Keratinocyte (primary cell): Measurements from ENCODE around the gene EXOC3. TPM values are rescaled to one million over a fixed set of nuclear protein-coding genes. Genes with fewer than 3 reads are reported as not detected.

ENCODE experiments used
- DNase-seq: peaks from one replicate; pipeline ENCODE4 v3.0.0-alpha.2; 2011; ENCODE audit warnings: low read depth, missing footprints, low spot score
- FAIRE-seq: peaks from 2 replicates; lab custom pipeline; 2011; peaks lifted over from hg19 to GRCh38; lab: Jason Lieb, UNC
- H2AFZ ChIP-seq: 2 replicates; pipeline ENCODE4 v1.6.0; 2012; ENCODE audit warnings: low read length, control low read depth, inconsistent platforms; ENCODE audit not compliant: control insufficient read depth
- H3K27ac ChIP-seq: 2 replicates; pipeline ENCODE4 v1.5.1; 2011; ENCODE audit warnings: low read length; ENCODE audit not compliant: control insufficient read depth, insufficient read depth
- H3K27me3 ChIP-seq: 3 replicates; pipeline ENCODE4 v1.6.0; 2011; ENCODE audit warnings: low read length; ENCODE audit not compliant: control insufficient read depth, insufficient read depth; ENCODE audit errors: extremely low read depth
- H3K36me3 ChIP-seq, 2 experiments: 2 replicates in 1 of 2; 3 replicates in 1 of 2; pipeline ENCODE4 v1.5.1; 2011; ENCODE audit warnings: low read length in 2 of 2, mild to moderate bottlenecking in 1 of 2; ENCODE audit not compliant: control insufficient read depth in 2 of 2, insufficient read depth in 2 of 2; ENCODE audit errors: extremely low read depth in 1 of 2
- H3K4me1 ChIP-seq: 3 replicates; pipeline ENCODE4 v1.5.1; 2011; ENCODE audit warnings: low read length; ENCODE audit not compliant: control insufficient read depth, insufficient read depth; ENCODE audit errors: extremely low read depth
- H3K4me2 ChIP-seq: 3 replicates; pipeline ENCODE4 v1.6.0; 2011; ENCODE audit warnings: low read depth, low read length; ENCODE audit not compliant: control insufficient read depth, insufficient read depth; ENCODE audit errors: extremely low read depth
- H3K4me3 ChIP-seq, 3 experiments: fragments of 200-600 bp in 1 of 3; sonication (generic) in 1 of 3; 2 replicates in 2 of 3; 3 replicates in 1 of 3; pipeline ENCODE4 v1.5.1; 2011 to 2016; ENCODE audit warnings: low read length in 3 of 3, mild to moderate bottlenecking in 3 of 3, control low read depth in 2 of 3, inconsistent platforms in 1 of 3, low read depth in 1 of 3, mixed read lengths in 1 of 3, mixed run types in 1 of 3, moderate library complexity in 1 of 3; ENCODE audit not compliant: control insufficient read depth in 2 of 3, insufficient read depth in 2 of 3; ENCODE audit errors: extremely low read depth in 1 of 3
- H3K79me2 ChIP-seq: 2 replicates; pipeline ENCODE4 v1.6.0; 2012; ENCODE audit warnings: low read length; ENCODE audit not compliant: control insufficient read depth, insufficient read depth
- H3K9ac ChIP-seq: 3 replicates; pipeline ENCODE4 v1.6.0; 2011; ENCODE audit warnings: low read length; ENCODE audit not compliant: control insufficient read depth, insufficient read depth; ENCODE audit errors: extremely low read depth
- H3K9me1 ChIP-seq: 3 replicates; pipeline ENCODE4 v1.6.0; 2011; ENCODE audit warnings: low read length; ENCODE audit not compliant: control insufficient read depth, insufficient read depth; ENCODE audit errors: extremely low read depth
- H3K9me3 ChIP-seq: 2 replicates; pipeline ENCODE4 v1.5.1; 2012; ENCODE audit warnings: low read depth, low read length; ENCODE audit not compliant: control insufficient read depth
- H4K20me1 ChIP-seq: 3 replicates; pipeline ENCODE4 v1.6.0; 2011; ENCODE audit warnings: low read length; ENCODE audit not compliant: control insufficient read depth, insufficient read depth; ENCODE audit errors: extremely low read depth
- EZH2 ChIP-seq: IDR thresholded peaks from one replicate; pipeline ENCODE4 v1.6.1; 2012; ENCODE audit warnings: inconsistent platforms, mild to moderate bottlenecking, low read length, moderate library complexity
- dilution Hi-C: fragments of 300-500 bp; cut with MboI; formaldehyde crosslinking; loops from one replicate; pipeline ENCODE4 v1.7.0; 2020; ENCODE audit warnings: low sequenced_read_pairs; ENCODE audit not compliant: extremely low pct_ligation_motif_present
- polyA plus RNA-seq, 5 experiments: library from polyadenylated mRNA; depleted of rRNA in 3 of 5; stranded (reverse) in 3 of 5; stranded (forward) in 1 of 5; unstranded in 1 of 5; fragments of >200 nt; gene quantifications; 1 replicate in 1 of 5; 2 replicates in 3 of 5; 3 replicates in 1 of 5; pipeline versions ENCODE4 v1.2.1 to v1.2.3, GENCODE V29; 2011 to 2012; ENCODE audit warnings: missing spikeins in 2 of 5, low read depth in 1 of 5, low replicate concordance in 1 of 5
- TF ChIP-seq, protein P1 (sequence below), 3 experiments: IDR thresholded peaks in 1 of 3; conservative IDR thresholded peaks in 1 of 3; optimal IDR thresholded peaks in 1 of 3; 2 replicates in 2 of 3; 3 replicates in 1 of 3; pipeline versions ENCODE3 to v1.5.1; 2011; ENCODE audit warnings: low read length in 3 of 3, mild to moderate bottlenecking in 3 of 3, moderate library complexity in 2 of 3, control low read depth in 1 of 3, inconsistent platforms in 1 of 3; ENCODE audit not compliant: insufficient read depth in 2 of 3; ENCODE audit errors: extremely low read depth in 1 of 3

Gene EXOC3
- polyA plus RNA-seq, 1 donor (not counting 4 experiments of a cell fraction or from before 2014, with no cell fraction given), result 14.2 TPM

DNA sequence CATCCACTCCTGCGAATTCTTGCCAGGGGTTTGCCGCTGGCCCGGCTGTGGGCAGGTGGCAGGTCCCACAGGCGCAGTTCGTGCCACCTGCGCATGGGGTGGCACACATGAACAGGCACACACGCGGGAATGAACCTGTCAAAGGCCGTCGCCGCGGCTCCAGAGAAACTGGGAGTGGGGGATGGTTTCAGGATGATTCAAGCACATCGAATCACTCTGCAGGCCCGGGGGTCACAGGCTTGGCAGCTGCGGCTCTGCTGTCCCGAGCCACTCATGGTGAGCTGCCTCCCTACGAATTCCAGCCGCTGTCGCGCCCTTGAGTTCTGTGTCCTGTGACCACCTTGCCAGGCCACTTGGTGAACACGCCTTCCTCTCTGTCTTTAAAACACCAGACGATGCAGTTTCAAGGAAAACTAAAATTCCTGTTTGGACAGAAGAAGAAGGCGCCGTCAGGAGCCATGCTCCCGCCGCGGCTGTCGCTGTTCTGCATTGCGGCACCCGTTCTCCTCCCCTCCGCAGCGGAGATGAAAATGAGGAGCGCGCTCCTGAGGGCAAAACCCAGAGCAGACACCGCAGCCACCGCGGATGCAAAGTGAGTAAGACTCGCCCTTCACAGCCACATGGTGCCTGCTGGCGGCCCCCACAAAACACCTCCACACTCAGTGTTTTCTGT lies 15.4 kb upstream of the EXOC3 start:
- DNase-seq (no peak), FAIRE-seq (no peak)
- Histone ChIP-seq H3K9me3 (no peaks in the 10 kb centered on the region), H3K36me3 (no peaks in the 10 kb centered on the region), H3K27me3 (no peaks in the 10 kb centered on the region), H2AFZ (no peak overlapping the region), H3K9ac (no peak overlapping the region), H3K27ac (no peak overlapping the region), H4K20me1 (no peaks in the 10 kb centered on the region), H3K79me2 (no peaks in the 10 kb centered on the region), H3K4me3 (no peak overlapping the region), H3K9me1 (no peaks in the 10 kb centered on the region), H3K4me2 (no peak overlapping the region), H3K4me1 (peaks cover 7% of the 10 kb centered on the region)
- no peak for TF ChIP-seq EZH2
- TF ChIP-seq, protein P1, sequence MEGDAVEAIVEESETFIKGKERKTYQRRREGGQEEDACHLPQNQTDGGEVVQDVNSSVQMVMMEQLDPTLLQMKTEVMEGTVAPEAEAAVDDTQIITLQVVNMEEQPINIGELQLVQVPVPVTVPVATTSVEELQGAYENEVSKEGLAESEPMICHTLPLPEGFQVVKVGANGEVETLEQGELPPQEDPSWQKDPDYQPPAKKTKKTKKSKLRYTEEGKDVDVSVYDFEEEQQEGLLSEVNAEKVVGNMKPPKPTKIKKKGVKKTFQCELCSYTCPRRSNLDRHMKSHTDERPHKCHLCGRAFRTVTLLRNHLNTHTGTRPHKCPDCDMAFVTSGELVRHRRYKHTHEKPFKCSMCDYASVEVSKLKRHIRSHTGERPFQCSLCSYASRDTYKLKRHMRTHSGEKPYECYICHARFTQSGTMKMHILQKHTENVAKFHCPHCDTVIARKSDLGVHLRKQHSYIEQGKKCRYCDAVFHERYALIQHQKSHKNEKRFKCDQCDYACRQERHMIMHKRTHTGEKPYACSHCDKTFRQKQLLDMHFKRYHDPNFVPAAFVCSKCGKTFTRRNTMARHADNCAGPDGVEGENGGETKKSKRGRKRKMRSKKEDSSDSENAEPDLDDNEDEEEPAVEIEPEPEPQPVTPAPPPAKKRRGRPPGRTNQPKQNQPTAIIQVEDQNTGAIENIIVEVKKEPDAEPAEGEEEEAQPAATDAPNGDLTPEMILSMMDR (optimal IDR thresholded peaks at IDR 0.05 in 1 of 3, IDR thresholded peaks at IDR 0.05 in 1 of 3, conservative IDR thresholded peaks at IDR 0.05 in 1 of 3; ENCODE audit: extremely low read depth in 1 of 3, insufficient read depth in 2 of 3, low read length in 3 of 3), result no peak
- dilution Hi-C loops, result no loop called here

DNA sequence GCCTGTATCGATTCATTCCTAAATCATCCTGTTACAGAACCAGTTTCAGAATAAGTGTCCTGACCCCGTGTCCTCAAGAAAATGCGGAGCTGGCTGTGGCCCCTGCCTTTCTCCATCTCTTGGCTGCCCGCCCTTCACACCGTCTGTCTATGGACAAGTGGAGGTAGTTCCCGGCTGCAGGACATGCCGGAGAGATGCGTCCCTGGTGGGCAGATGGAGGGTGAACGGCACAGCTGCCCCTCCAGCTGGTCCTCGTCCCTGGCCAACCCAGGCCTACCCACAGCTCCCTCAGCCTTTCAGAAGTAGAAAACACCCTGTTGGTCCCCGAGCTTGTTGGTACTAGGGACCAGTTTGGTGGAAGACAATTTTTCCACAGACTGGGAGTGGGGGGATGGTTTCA lies 14.8 kb upstream of the EXOC3 start:
- Histone ChIP-seq H3K4me1 (peaks cover 7% of the 10 kb centered on the region), H3K9me1 (no peaks in the 10 kb centered on the region), H3K36me3 (no peaks in the 10 kb centered on the region), H2AFZ (no peak overlapping the region), H3K9me3 (no peaks in the 10 kb centered on the region), H3K79me2 (no peaks in the 10 kb centered on the region), H3K9ac (no peak overlapping the region), H3K4me3 (no peak overlapping the region), H3K4me2 (no peak overlapping the region), H3K27me3 (no peaks in the 10 kb centered on the region), H3K27ac (no peak overlapping the region), H4K20me1 (no peaks in the 10 kb centered on the region)
- dilution Hi-C loops, result no loop called here
- DNase-seq (no peak), FAIRE-seq (no peak)
- TF ChIP-seq, protein P1 (optimal IDR thresholded peaks at IDR 0.05 in 1 of 3, IDR thresholded peaks at IDR 0.05 in 1 of 3, conservative IDR thresholded peaks at IDR 0.05 in 1 of 3; ENCODE audit: extremely low read depth in 1 of 3, insufficient read depth in 2 of 3, low read length in 3 of 3), result no peak
- TF ChIP-seq EZH2, result no peak
